BJ (cell line): ENCODE data around the gene CLIP1. TPM values are rescaled to one million over a fixed set of nuclear protein-coding genes. Genes with fewer than 3 reads are reported as not detected.

ENCODE experiments used
- polyA plus RNA-seq: library from polyadenylated mRNA; depleted of rRNA; stranded (reverse); fragments of >200 nt; gene quantifications from 2 replicates; pipeline ENCODE4 v1.2.3, GENCODE V29; 2011; rRNA removed

CLIP1 gene
- polyA plus RNA-seq, 1 experiment: 104 TPM

Other genes starting within 250 kb of the CLIP1 start
- not detected in 2 replicates for gene IL31, start 248.4 kb downstream of the CLIP1 start, polyA plus RNA-seq
- 0.71 and 1.6 TPM in 2 replicates for gene LRRC43, start 239.5 kb downstream of the CLIP1 start, polyA plus RNA-seq
- gene B3GNT4, start 219.0 kb downstream of the CLIP1 start, polyA plus RNA-seq: 0.18 TPM in 1 of 2 replicates, not detected in the other
- 45.2 and 49.1 TPM in 2 replicates for gene DIABLO, start 196.6 kb downstream of the CLIP1 start, polyA plus RNA-seq
- 13.2 and 20.2 TPM in 2 replicates for gene VPS33A, start 156.2 kb downstream of the CLIP1 start, polyA plus RNA-seq
- gene ZCCHC8, start 78.3 kb upstream of the CLIP1 start, polyA plus RNA-seq: 12.7 and 15.0 TPM in 2 replicates
- gene RSRC2, start 104.3 kb upstream of the CLIP1 start, polyA plus RNA-seq: 13.4 and 24.3 TPM in 2 replicates
- gene KNTC1, start 104.6 kb upstream of the CLIP1 start, polyA plus RNA-seq: 12.5 and 13.6 TPM in 2 replicates